Measurements from ENCODE around the gene MYO15A.
A peak's percentile ranks its signal among the peaks of the same experiment; 100 is the strongest.

Gene MYO15A

DNA sequence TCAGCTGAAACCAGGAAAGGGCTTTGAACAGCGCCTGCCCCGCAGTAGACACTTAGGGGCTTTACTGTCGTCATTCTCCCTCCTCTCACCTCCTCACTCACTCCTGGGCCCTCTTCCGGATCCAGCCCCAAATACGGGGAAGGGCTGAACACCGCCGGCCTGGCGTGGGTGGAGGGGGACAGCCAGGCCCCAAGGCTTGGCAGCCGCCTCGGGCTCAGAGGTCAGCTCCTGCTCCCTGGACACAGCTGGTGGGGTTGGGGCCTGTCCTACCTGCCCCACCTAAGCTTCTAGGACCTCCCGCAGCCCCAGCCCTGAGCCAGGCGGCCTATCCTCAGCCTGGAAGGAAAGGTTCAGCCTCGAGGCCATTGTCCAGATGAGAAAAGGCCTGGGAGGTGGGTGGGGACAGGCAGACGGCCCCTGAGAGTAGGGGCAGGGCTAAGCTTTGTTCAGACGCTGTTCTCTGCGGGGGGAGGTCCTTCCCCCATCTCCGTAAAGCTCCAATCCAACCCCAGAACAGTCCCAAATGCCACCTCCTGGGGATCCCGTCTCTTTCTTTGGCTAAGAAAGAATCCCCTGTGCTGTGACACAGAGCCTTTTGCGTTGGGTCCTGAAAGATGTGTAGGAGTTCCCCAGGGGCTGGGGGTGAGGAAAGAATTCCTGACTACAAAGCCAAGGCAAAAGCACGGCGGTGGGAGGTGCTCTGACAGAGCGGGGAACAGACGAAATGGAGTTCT lies 116.0 kb downstream of the MYO15A start:
- DNase-seq = no peak

DNA sequence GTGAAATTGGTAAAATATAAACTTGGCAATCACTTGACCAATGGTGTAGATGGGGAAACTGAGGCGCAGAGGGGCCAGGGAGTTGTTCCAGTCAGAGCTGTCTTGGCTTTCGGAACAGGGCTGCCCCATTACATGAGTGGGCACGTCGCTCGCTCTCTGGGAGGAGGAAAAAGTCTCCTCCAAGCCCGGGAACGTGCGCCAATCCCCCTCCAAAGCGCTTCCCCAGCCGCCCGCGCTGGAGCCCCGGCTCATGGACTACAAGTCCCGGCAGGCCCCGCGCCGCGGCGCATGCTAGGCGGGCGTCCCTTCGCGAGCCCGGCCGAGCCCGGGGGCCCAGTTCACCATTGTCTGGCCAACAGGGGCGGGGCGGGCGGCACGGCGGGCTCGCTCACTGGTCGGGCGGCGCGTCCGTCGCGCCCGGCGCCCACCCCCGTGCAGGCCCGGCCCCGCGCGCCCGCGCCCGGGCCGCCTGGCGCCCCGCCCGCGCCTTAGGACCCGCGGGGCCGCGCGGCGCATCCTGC lies 116.6 kb downstream of the MYO15A start, which contains the start of gene LLGL1:
Gene LLGL1 (plus strand): TSS at position 515 of the 521 bp plus-strand sequence. CDS start 48 bp downstream, outside the sequence.
- peak; percentile 86 for DNase-seq

DNA sequence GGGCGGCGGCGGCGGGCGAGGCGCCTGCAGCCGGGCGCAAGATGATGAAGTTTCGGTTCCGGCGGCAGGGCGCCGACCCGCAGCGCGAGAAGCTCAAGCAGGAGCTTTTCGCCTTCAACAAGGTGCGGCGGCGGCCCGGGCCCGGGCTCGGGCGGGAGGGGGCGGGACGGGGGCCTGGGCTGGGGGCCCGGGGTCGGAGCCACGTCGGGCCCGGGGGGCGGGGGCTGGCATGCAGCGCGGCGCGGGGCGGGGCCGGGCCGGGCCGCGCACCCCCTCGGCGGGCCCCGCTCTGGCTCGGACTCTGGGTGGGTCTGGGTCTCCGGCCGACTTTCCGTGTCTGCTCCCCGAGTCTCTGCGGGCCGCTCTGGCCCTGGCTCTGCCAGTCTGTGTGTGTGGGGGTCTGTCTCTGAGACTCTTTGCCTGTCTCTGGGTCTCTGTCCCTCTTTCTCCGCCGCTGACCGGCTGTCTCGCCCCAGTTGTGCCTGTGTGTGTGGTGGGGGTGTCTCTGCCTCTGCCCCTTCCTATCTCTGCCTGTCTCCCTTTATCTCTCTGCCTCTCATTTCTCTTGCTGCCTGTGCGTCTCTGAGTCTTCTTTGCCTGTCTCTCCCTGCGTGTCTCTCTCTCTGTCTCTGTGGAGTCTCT lies 117.2 kb downstream of the MYO15A start:
- no peak for DNase-seq

DNA sequence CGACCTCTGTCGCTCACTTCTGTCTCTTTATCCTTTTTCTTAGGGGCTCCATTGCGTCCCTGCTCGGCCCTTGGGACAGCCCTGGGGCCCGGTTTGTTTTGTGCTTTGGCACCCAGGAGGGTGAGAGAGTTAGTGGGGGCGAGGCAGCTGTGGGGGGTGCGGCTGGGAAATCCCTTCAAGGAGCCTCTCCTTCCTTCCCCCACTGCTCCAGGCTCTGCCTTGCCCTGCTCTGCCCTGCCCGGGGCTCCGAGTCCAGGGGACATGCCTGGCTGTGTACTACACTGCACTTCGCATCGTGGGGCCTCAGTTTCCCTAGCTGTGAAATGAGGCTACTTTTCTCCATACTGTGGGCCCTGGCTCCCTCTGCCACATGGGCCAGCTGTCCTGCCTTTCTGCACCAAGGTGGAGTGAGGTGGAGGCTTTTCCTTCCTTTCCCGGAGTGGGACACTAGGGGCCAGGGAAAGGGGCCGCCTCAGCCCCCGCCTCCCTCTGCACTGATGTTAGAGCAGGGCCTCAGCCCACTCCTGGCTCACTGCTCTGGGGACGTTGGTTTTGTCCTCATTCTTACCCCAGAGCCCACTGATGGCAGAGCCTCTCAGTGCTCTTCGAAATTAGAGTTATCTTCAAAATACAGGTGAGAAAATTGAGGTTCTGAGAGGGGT lies 117.9 kb downstream of the MYO15A start:
- DNase-seq = no peak

DNA sequence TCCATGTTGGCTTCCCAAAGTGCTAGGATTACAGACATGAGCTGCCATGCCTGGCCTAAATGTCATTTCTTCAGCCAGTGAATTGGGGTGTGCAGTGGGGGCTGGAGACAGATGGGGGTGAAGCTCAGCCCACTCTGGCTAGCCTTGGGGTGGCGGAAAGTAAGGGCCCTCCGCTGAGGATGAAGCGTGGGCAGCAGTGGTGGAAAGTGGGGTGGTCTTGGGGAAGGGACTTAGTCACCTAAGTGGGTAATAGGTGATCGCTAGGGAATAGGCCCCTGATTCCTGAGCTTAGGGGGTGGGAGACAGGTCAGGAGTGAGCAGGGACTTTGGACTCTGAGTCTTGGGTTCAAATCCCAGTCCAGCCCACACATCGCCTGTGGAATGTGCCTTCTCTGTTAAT lies 119.1 kb downstream of the MYO15A start:
- no peak for DNase-seq

DNA sequence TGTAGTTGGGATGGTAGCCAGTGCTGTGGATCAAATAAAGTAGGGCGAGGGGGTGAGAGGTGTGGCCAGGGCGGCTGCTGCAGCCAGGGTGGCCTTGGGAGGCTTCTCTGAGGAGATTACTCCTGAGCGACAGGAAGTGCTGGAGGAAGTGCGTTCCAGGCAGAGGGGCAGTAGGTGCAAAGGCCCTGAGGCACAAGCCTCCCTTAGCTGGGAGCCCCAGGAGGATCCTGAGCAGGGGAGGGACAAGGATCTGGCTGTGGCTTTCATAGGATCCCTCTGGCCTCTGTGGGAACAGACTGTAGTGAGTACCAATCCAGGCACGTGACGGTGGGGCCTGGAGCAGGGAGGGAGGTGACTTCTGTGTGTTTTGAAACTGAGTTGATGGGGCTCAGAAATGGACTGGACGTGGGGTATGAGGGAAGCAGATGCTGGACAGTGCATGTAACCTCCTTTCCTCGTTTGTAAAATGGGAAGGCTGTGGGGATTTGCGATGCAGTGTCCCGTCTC lies 119.7 kb downstream of the MYO15A start:
- no peak for DNase-seq

DNA sequence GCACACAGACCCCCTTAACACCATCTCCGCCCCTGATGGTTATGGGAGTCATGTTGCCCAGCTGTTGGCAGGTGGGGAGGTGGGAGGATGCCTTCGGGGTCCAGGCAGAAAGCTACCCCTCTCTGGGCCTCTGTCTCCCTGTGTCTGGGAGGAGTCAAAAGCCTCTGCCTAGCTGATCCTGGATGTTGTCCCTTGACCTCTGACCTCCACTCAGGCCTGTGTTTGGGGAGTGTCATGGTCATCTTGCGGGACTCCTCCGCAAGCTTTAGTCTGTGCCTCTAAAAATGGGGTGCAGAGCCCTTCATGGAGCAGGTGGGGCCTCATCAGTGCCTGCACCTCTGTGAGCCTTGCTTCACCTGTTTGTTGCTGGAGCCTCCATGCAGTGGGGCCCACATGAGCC lies 120.7 kb downstream of the MYO15A start:
- DNase-seq = no peak
